Occipital lobe (tissue), 2 donors: ENCODE data around the gene HYAL1. TPM values are rescaled to one million over a fixed set of nuclear protein-coding genes. Genes with fewer than 3 reads are reported as not detected.

Experiments used
- DNase-seq: peaks from one replicate; lab custom pipeline; 2025; lab: John Stamatoyannopoulos, UW
- total RNA-seq: library from RNA; depleted of rRNA; stranded (reverse); fragments of >200 nt; gene quantifications from one replicate; pipeline ENCODE4 v1.2.3, GENCODE V29; 2014

The HYAL1 gene
- 0.16 TPM for total RNA-seq

- no peak for DNase-seq
These were observed at the start of gene HYAL1 for GRCh38 chr3:50303013-50303815. TSS of gene HYAL1 (minus strand) at chr3:50303574. CDS start at chr3:50302956, 618 bp downstream.

- no peak for DNase-seq
These were observed 49.4 kb upstream of the HYAL1 start for GRCh38 chr3:50352781-50353180.

- no peak for DNase-seq
These were observed 47.9 kb upstream of the HYAL1 start for GRCh38 chr3:50351323-50351697.

- peak; percentile 96 for DNase-seq
These were observed 47.4 kb upstream of the HYAL1 start, which contains the start of the genes CYB561D2 and NPRL2 for GRCh38 chr3:50350527-50351322. TSS of gene CYB561D2 (plus strand) at chr3:50350862. CDS start at chr3:50351434, 572 bp downstream. TSS of gene NPRL2 (minus strand) at chr3:50350775. CDS start at chr3:50350652, 123 bp downstream.

GRCh38 chr3:50350213-50350526, 46.8 kb upstream of the HYAL1 start:
- no peak for DNase-seq

GRCh38 chr3:50347187-50347813, 43.9 kb upstream of the HYAL1 start:
- DNase-seq: peak; percentile 29

GRCh38 chr3:50345586-50346234, 42.3 kb upstream of the HYAL1 start, which contains the start of gene ZMYND10:
TSS of gene ZMYND10 (minus strand) at chr3:50345732. CDS start at chr3:50345579, 153 bp downstream.
- peak; percentile 14 for DNase-seq

- no peak for DNase-seq
These were observed 41.6 kb upstream of the HYAL1 start for GRCh38 chr3:50345008-50345407.

GRCh38 chr3:50342813-50343633, 39.6 kb upstream of the HYAL1 start:
- DNase-seq: no peak

GRCh38 chr3:50341996-50342650, 38.7 kb upstream of the HYAL1 start:
- no peak for DNase-seq

GRCh38 chr3:50341537-50341936, 38.2 kb upstream of the HYAL1 start:
- DNase-seq: no peak

- no peak for DNase-seq
These were observed 37.3 kb upstream of the HYAL1 start, which contains the start of gene RASSF1 for GRCh38 chr3:50340448-50341329. TSS of gene RASSF1 (minus strand) at chr3:50340836. CDS start at chr3:50340805, 31 bp downstream.

GRCh38 chr3:50340147-50340447, 36.7 kb upstream of the HYAL1 start:
- DNase-seq: no peak

- DNase-seq: no peak
These were observed 36.2 kb upstream of the HYAL1 start for GRCh38 chr3:50339485-50340146.

GRCh38 chr3:50338965-50339364, 35.6 kb upstream of the HYAL1 start:
- no peak for DNase-seq

GRCh38 chr3:50337175-50337861, 33.9 kb upstream of the HYAL1 start:
- peak; percentile 98 for DNase-seq

GRCh38 chr3:50336452-50337174, 33.2 kb upstream of the HYAL1 start:
- DNase-seq: no peak
